NCI-H526 treated with DMSO at 0.1 percent for 48 hours (cell line): ENCODE data around the gene ANKRD7.

ENCODE experiments used
- DNase-seq: peaks from one replicate; lab custom pipeline; 2025; lab: John Stamatoyannopoulos, UW

ANKRD7 gene

GRCh38 chr7:118224521-118224920 is at the start of gene ANKRD7:
Gene ANKRD7, plus strand, starts transcription at chr7:118224704. Its CDS starts 127 bp downstream, at chr7:118224831.
- no peak for DNase-seq

GRCh38 chr7:118175740-118176139 is 48.8 kb upstream of the ANKRD7 start:
- no peak for DNase-seq

- DNase-seq: no peak
These were observed 45.3 kb upstream of the ANKRD7 start for GRCh38 chr7:118179191-118179590.

- no peak for DNase-seq
These were observed 41.7 kb upstream of the ANKRD7 start for GRCh38 chr7:118182593-118183427.

GRCh38 chr7:118183428-118183785 is 41.1 kb upstream of the ANKRD7 start:
- DNase-seq: no peak

GRCh38 chr7:118183786-118184564 is 40.5 kb upstream of the ANKRD7 start, which contains the start of gene LSM8:
Gene LSM8, plus strand, starts transcription at chr7:118184164. Its CDS starts 60 bp downstream, at chr7:118184224.
- DNase-seq: peak; percentile 98

GRCh38 chr7:118184565-118184940 is 40.0 kb upstream of the ANKRD7 start:
- DNase-seq: peak; percentile 38

GRCh38 chr7:118185163-118185860 is 39.2 kb upstream of the ANKRD7 start:
- DNase-seq: no peak

- DNase-seq: no peak
These were observed 38.0 kb upstream of the ANKRD7 start for GRCh38 chr7:118186501-118186900.

GRCh38 chr7:118194571-118194970 is 29.9 kb upstream of the ANKRD7 start:
- no peak for DNase-seq

GRCh38 chr7:118195837-118196474 is 28.5 kb upstream of the ANKRD7 start:
- peak; percentile 35 for DNase-seq

GRCh38 chr7:118202061-118202460 is 22.4 kb upstream of the ANKRD7 start:
- DNase-seq: no peak

GRCh38 chr7:118214051-118214832 is 10.3 kb upstream of the ANKRD7 start:
- DNase-seq: peak; percentile 45

GRCh38 chr7:118214833-118215182 is 9.7 kb upstream of the ANKRD7 start:
- no peak for DNase-seq

- DNase-seq: no peak
These were observed 7.3 kb upstream of the ANKRD7 start for GRCh38 chr7:118217210-118217619.

GRCh38 chr7:118218413-118219156 is 5.9 kb upstream of the ANKRD7 start:
- no peak for DNase-seq

- DNase-seq: no peak
These were observed 5.4 kb upstream of the ANKRD7 start for GRCh38 chr7:118219157-118219512.

GRCh38 chr7:118220583-118220982 is 3.9 kb upstream of the ANKRD7 start:
- DNase-seq: no peak

GRCh38 chr7:118222591-118222990 is 1.9 kb upstream of the ANKRD7 start:
- no peak for DNase-seq

GRCh38 chr7:118232837-118233236 is 8.3 kb downstream of the ANKRD7 start:
- no peak for DNase-seq

GRCh38 chr7:118233799-118234198 is 9.3 kb downstream of the ANKRD7 start:
- no peak for DNase-seq
